GM21717 (cell line): Measurements from ENCODE around the gene TSEN2.
A peak's percentile ranks its signal among the peaks of the same experiment; 100 is the strongest.

Experiments used
- ATAC-seq: cut with Tn5 transposase; IDR thresholded peaks from one replicate; pipeline ENCODE4 v1.9.1; 2021; ENCODE audit warnings: mild to moderate bottlenecking, moderate library complexity; ENCODE audit not compliant: unreplicated experiment

Gene TSEN2

GRCh38 chr3:12545473-12545791, 61.2 kb downstream of the TSEN2 start, which contains the start of gene MKRN2OS:
Gene MKRN2OS (minus strand): TSS chr3:12545499. CDS start chr3:12545464, 35 bp downstream.
- ATAC-seq: no peak

DNA sequence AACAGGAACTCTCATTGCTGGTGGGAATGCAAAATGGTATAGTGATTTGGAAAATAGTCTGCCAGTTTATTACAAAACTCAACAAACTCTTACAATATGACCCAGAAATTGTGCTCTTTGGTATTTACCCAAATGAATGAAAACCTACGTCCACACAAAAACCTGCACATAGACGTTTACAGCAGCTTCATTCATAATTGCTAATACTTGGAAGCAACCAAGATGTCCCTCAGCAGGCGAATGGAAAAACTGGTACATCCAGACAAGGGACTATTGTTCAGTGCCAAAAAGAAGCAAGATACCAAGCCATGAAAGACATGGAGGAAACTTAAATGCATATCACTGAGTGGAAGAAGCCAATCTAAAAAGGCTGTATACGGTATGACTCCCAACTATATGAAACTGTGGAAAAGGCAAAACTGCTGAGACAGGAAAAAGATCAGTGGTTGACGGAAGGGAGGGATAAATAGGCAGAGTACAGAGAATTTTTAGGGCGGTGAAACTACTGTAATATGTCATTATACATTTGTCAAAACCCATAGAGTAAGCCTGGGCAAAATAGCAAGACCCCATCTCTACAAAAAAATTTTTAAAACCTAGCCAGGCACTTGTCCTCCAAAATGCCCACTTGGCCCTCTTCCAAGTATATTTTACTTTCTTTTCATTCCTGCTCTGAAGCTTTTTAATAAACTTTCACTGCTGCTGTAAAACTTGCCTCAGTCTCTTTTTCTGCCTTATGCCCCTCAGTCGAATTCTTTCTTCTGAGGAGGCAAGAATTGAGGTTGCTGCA, 65.9 kb downstream of the TSEN2 start:
- ATAC-seq: no peak

GRCh38 chr3:12553921-12554391, 69.7 kb downstream of the TSEN2 start:
- ATAC-seq: no peak

GRCh38 chr3:12556314-12556689, 72.0 kb downstream of the TSEN2 start:
- ATAC-seq: no peak

DNA sequence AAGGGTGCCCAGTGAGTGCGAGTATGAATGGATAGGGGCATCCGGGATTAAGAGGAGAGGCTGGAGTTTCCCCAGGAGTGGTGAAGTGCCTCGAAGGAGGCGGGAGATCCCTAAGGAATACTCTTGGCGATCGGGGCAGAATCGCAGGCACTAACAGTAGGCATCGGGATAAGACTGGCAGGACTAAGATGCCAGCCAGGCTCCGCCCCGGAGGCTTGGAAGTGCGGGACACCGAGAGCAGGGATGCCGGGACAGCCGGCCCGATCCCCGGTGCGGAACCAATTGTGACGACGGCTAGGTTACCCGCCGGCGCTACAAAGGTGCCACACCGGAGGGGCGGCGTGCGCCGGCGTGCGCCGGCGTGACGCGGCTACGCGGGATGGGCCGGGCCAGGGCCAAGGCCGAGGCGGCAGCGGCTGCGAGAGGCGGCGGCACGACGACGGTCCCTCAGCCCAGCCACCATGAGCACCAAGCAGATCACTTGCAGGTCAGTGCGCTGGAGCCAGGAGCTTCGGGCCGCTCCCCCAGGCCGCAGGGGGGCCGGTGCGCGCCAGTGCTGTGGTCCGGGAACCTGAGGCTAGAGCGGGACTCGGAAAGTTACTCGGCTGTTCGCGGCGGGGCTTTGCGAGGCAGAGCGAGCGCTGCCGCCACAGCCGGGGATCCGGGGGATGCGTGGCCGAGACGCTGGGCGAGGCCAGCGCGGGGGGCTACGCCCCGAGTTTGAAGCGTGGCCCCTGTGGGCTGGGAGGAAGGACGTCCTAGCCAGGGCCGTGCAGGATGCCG, 72.6 kb downstream of the TSEN2 start, which contains the start of gene MKRN2:
Gene MKRN2 (plus strand): TSS at position 398 of the 783 bp plus-strand sequence. CDS start 64 bp downstream, at position 462.
- peak; percentile 83 for ATAC-seq

DNA sequence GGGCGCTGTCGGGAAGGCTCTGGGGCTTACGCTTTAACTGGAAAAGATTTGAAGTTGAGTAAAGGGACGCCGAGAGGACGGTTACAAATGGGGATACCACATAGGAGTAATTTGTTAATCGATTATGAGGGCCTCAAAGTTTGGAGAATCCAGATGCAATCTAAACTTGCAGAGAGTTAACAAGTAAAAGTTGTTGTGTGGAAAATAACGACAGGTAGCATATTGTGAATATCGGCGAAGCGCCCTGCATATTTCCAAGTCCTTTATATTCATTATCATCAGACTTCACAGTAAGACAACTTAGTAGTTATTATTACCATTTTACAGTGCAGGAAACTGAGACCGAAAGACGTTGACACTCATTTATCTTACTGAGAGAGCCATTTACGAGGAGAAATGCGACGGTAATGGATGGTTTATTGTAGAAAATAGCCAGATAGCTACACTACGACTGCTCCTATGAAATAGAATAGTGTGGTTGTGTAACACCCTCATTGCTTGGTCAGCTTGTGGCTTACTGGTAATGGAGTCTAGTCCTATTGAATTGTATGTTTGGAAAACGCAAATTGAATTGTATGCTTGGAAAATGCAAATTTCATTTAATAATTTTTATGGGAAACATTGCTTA, 73.3 kb downstream of the TSEN2 start:
- no peak for ATAC-seq

DNA sequence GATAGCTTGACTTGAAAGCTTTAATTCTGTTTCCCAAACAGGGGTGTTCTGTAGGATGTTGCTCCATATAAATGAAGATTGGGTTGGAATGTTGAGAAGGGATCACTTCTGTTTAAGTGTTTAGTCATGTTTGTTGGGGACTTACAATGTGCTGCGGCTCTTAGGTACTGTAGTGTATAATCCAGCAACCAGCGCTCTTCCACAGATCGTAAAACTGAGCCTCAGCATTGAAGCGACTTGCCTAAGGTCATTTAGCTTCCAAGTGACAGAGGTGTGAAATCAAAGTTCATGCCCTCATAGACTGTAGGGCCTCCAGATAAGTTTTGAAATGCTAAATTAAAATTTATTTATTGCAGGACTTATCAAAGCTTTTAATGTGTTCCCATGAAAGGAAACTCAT, 74.4 kb downstream of the TSEN2 start:
- ATAC-seq: no peak

- ATAC-seq: no peak
Observed at GRCh38 chr3:12559520-12559919, 75.2 kb downstream of the TSEN2 start.

- peak; percentile 45 for ATAC-seq
Observed at GRCh38 chr3:12560505-12561190, 76.4 kb downstream of the TSEN2 start.

GRCh38 chr3:12561397-12561796, 77.1 kb downstream of the TSEN2 start:
- no peak for ATAC-seq

GRCh38 chr3:12562451-12562850, 78.2 kb downstream of the TSEN2 start:
- ATAC-seq: no peak

- no peak for ATAC-seq
Observed at GRCh38 chr3:12566976-12567375, 82.7 kb downstream of the TSEN2 start.

DNA sequence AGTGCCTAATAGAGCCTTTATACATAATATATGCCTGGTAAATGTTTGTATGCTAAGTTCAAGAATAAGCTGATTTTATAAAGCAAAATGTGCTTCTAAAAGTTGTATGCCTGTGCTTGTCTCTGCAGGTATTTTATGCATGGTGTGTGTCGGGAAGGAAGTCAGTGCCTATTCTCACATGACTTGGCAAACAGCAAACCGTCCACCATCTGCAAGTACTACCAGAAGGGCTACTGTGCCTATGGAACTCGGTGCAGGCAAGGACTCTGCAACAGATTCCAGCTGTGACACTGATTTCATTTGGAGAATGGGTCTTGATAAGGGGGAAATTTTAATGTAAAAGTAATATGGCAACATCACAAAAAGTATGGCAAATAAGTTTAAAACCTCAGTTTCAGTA, 84.5 kb downstream of the TSEN2 start:
- ATAC-seq: no peak

GRCh38 chr3:12569836-12570235, 85.6 kb downstream of the TSEN2 start:
- ATAC-seq: no peak

GRCh38 chr3:12571986-12572385, 87.7 kb downstream of the TSEN2 start:
- no peak for ATAC-seq

DNA sequence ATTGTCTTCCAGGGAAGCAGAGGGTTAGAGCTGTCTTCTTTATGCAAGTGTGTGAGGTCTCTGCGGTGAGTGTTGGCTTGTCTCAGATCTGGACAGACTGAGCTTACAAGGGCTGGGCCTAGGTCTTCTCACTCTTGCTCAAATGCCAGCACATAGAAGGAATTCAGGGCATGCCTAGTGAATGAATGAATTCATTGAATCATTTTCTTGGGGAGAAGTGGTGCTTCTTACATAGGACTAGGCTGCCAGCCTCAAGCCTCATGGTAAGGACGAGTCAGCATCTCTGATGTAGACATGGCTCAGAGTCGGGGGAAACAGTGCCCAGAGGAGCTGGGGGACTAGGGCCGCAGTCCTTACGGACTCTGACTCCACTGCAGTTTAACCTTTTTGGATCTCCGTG, 89.9 kb downstream of the TSEN2 start:
- ATAC-seq: no peak

DNA sequence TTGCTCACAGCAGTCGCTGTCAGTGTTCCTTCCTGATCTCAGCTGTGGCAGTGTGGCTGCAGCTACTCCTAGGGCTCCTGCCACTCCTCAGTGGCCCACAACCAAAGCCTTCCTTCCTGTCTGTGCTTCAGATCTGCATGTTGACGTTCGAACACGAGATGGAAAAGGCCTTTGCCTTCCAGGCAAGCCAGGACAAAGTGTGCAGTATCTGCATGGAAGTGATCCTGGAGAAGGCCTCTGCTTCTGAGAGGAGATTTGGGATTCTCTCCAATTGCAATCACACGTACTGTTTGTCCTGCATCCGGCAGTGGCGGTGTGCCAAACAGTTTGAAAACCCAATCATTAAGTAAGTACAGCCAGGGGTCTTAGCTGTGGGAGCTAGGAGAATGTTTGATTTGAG, 90.4 kb downstream of the TSEN2 start:
- ATAC-seq: no peak

DNA sequence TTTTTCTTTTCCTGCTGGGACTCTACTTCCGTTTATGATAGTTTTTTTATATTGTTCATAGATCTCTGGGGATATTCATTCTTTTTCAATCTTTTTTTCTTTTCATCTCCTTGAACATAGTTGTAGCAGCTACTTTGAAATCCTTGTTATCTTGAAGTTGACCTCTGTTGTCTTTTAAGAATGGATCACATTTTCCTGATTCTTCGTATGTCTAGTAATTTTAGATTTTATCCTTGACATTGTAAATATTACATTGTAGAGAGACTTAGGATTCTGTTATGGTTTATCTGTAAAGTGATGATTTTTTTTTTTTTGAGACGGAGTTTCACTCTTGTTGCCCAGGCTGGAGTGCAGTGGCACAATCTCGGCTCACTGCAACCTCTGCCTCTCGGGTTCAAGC, 93.1 kb downstream of the TSEN2 start:
- no peak for ATAC-seq

DNA sequence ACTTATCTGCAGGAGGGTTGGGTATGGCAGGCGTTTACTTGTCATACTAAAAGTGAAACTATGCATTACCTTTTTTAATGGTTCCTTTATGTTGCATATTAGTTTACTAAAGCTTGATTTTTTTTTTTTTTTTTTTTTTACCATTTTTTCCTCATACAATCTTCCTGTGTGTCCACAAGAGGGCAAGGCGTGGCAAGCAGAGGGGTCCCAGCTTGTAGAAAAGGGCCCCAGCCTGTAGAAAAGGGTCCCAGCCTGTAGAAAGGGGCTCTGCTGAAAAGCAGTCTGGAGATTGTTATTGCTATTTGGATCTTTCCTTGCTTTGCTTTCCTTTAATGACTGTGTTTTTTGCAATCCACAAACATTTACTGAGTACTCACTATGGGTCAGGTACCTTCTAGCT, 94.5 kb downstream of the TSEN2 start:
- ATAC-seq: no peak

DNA sequence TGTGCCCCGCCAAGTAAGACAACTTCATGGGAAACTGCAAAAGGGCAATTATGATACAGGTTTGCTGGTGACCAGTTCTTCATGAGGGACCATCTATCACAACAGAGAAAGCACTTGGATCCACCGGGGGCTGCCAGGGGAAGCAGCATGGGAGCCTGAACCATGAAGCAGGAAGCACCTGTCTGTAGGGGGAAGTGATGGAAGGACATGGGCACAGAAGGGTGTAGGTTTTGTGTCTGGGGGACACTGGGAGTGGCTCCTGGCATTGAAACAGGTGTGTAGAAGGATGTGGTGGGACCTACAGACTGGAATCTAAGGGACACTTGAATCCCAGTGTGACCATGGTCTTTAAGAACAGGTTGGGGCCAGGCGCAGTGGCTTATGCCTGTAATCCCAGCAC, 95.2 kb downstream of the TSEN2 start:
- no peak for ATAC-seq

DNA sequence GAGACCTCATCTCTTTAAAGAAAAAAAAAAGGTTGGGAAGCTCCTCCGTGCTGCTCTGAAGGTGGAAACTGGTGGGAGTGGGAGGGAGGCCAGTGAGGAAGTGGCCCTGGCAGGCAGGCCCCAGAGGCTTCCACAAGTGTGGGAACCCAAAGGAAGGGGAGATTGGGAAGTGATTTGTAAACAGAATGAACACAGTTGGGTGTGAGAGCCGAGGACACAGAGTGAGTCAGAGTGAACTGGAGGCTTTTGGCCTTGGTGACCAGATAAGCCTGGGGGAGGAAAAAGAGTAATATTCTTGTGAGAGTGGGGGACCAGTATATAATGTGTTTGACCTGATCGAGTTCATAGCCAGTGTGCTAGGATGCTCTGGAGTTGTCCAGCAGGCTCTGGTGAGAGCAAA, 95.6 kb downstream of the TSEN2 start:
- ATAC-seq: no peak
